HG03066 (cell line): Measurements from ENCODE around the gene OXNAD1.
"Not testable (repeated sequence)": the region's sequence is repeated elsewhere in the genome, so short reads cannot be mapped to it uniquely, and the experiment has no call there.

Experiments
- ATAC-seq: cut with Tn5 transposase; IDR thresholded peaks from one replicate; pipeline ENCODE4 v1.9.1; 2021; ENCODE audit warnings: low read depth; ENCODE audit not compliant: unreplicated experiment

Gene OXNAD1

DNA sequence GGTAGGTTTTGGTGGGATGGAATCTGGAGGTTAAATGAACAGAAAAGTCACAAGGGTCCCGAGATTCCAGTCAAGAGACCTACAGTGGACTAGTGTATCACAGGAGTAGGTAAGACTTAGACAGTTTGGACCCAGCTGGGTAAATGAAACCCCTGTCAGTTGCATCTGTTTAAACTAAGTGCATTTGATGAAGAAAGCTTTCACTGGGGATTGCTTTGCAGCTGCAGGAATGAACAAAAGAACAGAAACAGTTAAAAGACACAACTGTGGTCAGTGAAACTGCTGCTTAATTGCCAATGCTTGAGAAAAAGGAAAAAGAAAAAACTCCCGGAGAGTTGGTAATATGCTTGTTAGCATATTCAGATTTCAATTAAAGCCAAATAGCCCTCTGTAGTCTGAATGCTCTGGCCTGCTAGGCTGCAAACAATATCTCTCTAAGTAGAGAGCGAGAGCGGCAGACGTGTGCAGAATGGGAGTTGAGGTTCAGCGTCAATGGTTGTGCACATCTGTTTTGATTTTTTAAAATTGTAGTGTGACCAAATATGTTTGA lies 37.1 kb downstream of the OXNAD1 start:
- ATAC-seq = no peak

DNA sequence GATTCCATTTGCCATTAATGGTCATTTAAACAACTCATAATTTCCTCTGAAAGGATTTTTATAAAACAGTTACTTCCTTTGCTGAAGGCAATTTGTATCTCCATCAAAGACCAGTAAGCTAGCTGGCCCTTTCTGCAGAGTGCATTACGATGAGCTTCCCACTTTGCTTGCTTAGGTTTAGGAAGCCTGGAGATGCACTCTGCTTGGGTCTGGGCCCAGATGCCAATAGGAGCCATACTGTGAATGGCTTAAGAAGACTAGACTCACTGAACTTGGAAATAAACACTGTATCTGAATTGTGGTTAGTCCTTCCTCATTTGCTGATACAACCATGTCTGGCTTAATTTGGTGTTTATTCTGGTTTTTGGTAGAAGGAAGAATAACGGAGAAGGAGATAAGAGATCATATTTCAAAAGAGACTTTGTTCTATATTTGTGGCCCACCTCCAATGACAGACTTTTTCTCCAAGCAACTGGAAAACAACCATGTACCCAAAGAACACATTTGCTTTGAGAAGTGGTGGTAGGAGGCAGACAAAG lies 38.1 kb downstream of the OXNAD1 start:
- ATAC-seq = no peak

DNA sequence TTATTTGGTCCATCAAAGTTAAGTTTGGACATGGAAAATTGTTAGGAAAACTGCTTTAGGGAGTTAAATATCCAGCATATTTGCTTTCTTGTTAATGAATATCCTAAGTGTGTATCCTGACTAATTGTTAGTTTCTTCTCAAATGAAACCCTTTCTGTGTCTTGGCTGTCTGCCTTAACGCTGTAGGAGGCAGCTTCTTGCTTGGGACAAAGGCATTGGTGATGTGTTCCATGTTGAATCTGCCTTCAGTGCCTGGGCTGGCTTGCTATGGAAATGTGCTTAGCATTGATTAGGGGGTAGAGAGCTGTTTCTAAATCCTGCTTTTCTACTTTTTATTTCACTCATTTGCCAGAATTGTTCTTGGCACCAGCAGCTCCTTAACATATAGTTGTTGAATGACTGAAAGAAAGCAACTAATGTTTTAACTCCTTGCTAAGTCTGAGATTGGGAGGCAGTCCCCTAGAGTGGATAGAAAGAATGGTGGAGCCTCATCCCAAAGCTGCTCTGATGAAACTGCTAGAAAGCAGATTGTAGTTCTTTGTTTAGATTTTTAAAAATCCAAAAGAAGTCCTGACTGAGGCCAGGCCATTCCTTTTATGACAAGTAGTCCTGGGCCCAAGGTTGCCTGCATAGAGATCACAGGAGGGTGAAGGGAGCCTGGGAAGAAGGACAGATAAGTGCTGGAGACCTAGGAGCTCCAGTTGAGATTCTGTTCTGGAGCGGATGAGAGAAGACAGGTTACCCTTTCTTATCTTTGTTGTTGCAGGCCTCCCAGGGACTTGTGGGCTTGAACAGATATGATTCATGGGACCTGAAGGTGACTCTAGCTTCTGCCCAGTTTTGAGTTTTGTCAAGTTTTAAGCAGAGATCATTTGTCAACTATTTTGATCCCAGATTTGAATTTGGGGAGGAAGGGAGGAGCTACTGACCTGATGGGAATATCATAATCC lies 39.3 kb downstream of the OXNAD1 start:
- no peak for ATAC-seq

DNA sequence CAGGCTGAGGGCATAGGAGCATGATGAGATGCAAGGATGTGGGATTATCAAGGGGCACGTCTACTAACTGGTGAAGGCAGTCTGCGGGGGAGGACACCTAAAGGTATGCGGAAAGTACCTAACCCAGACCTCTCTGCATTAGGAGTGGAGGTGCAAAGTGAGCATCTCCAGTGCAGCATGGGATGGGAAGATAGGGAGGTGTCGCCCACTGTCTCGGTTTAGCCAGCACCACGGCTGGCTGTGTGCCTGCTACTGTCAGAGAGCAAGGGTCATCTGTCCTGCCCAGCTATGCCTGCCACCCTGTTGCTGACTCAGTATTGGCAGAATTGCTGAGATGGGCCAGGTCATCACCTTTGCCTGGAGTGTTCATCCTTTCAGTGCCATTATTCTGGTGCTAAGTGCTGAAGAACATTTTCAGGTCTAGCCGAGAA lies 40.1 kb downstream of the OXNAD1 start:
- no peak for ATAC-seq

DNA sequence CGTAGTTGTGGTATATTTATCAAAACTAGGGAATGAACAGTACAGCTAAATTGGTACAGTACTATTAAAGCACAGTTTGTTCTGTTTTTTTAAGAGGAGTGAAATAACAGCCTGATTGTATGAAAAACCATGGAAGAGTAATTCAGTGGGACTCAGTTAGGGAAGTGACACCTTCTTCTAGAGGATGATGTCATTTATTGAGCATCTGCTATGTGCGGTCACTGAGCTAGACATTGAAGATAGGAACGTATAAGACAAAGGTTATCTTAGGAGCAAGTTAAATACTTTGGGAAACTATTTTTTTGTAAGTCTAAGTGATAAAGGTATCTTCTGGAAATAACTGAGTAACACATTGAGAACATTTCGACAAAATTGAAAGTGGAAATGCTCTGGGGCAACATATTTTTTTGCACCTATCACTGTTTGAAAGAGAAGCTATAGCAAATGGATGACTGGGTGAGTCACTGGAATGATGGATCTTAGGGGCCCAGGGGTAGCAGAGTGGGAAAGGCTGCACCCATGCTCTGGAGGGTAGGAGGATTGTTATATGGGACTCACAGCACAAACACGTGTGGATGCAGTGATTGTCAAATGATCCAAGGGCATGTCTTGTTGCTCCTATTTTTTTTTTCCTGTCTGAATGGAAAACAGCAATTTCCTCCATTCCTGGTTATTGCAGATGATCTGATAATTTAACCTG lies 43.0 kb downstream of the OXNAD1 start:
- ATAC-seq = no peak

DNA sequence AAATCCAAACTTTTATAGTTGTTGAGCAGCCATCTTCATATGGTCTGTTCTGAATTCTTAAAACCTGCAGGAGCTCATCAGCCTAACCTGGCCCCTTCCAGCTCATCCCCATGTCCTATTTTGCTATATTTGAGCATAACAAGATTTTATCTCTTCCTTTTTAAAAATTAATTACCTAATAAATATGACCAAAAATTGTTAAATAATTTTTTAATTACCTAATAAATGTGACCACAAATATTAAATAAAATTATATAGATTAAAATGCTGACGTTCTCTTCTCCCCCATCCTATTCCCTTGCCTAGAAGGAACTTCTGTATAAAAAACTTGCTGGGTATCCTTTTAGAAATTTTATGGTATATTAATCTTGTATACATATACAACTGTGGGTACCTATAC lies 43.7 kb downstream of the OXNAD1 start:
- ATAC-seq = no peak

DNA sequence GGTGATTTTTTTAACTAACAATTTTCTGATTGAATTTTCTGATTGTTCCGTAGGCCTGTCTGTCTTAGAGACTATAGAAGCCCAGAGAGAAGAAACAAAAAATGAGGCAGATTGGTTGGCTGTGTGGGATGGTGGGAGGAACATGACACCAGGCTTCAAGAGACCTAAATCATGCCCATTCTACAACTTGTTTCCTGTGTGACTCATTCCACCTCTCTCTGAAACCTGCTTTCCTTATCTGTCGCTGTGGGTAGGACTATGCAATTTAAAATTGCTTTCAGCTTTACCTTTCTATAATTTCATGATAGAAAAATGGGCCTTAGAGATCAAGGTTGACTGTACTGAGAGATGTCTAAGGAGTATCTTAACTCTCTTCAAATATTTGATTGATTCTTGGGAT lies 44.5 kb downstream of the OXNAD1 start:
- peak; percentile 87 for ATAC-seq

DNA sequence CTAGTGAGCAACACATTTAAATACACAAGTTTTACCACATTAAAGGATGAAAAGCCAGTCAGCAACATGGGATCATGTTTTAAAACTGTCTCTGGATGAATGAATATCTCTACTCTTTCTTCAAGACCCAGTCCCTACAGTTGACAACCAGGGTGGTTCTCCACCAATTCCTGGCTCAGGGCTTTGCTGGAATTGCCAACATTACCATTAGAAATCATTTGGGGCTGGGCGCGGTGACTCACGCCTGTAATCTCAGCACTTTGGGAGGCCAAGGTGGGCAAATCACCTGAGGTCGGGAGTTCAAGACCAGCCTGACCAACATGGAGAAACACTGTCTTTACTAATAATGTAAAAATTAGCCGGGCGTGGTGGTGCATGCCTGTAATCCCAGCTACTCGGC lies 45.5 kb downstream of the OXNAD1 start:
- ATAC-seq = not testable (repeated sequence)

DNA sequence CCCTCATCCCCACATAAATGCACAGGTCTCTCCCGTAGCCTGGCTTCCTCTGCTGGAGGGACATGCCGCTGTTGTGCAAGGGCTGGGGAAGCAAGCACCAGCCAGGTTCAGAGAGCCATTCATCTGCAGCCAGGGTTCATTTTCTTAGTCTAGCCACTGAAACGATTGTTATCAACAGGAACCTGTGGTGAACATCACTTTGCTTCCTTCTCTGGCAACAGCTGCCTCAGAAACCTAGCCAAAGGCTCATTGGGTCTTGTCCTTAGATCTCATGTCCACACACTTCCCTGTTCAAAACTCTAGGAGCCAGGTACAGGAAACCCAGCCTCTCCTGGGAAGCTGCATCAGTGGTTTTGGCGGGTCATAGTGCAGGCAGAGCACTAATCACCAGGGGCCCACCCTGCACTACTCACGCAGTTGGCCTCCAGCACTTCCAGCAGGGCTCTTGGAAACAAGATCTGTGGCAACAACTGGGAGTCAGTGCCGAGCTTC lies 47.0 kb downstream of the OXNAD1 start:
- peak; percentile 60 for ATAC-seq

DNA sequence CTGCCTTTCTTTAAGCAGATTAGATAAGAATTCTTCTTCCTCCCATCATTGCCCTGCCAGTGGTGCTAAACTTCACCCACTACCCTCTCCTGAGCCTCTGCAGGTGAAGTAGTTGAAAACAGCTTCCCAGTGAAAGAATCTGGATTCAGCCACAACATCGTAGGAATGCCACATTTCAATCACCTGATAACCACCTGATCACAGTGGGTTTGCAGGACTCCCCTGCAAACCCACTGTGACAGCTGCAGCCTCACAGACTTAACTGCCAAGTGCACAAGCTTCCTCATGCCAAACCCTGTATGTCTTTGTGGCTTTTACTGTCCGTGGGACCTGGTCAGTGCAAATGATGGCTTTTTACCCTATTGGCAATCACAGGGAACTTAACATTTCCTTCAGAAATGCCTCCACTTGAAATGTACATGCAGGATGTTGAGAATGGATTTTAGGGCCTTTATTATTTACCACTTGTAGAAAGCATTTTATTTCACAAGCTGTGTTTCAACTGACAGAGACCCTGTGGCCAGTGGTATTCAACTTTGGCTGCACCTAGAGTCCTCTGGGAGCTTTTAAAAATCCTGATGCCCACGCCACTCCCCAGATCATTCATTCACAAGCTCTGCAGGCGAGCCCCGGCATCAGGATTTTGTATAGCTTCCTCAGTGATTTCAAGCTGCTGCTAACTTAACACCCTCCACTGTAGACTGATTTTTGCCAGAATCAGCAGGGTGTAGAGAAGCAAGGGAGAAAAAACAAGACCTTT lies 49.1 kb downstream of the OXNAD1 start:
- ATAC-seq = no peak

DNA sequence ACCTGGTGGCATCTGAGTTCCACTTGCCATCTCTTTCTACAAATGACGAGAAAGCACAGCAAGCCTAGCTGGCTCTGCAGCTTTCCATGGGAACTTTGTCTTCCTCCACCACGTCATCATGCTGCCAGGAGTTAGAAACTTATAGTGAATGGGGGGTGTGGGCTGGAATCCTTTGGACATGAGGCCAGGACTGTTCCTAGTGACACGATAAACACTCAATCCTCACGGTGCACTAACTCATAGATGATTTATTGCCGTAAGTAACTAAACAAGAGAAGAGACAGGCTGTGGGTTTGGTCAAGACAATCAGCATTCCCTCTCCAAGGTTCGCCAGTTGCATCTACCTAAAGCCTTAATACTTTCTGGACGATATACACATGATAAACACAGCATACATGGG lies 50.6 kb downstream of the OXNAD1 start:
- no peak for ATAC-seq

DNA sequence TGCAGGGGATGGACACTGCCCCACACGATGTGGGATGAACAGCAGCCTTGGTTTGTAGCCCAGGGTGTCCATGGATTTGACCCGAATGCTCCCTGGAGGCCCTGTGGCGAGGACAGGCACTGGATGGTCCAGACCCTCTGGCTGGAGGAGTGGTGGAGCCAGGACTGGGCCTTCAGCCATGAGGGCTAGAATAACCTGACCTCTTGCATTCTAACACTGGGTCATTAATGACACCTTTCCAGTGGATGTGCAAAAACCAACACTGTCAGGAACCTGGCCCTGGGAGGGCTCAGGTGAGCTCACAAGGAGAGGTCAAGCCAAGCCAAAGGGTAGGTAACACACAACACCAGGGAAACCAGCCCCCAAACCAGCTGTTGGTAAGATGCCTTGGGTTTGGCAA lies 51.4 kb downstream of the OXNAD1 start:
- no peak for ATAC-seq

DNA sequence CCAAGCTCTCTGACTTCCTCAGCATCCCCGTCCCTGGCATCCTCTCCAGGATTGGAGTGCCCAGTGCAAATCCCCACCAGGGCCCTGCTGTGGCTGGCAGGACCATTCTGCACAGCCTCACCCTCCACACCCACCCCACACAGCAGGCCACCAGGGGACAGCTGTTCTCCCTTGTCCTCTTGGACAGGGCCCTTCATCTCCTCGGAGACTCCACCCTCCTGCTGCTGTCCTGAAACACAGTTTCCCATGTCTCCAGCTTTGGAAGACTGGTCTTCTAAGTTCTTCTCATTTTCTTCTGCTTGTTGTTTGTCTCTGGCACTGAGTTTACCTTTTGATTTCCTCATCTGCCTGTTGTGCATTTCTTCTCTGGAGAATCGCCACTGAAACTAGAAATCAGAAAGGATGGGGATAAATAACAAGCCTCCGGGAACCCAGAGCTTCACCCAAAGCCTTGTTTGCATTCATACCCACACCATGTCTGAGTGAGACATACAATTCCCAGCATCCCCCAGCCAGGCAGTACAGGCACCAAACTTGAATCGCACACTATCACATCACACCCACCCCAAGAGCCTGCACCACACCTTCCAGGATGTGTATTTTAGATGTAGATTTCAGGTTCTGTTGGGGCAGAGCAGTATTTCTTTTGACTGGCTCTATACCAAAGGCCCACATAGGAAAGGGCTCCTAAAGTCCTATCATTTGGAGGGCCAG lies 52.0 kb downstream of the OXNAD1 start:
- no peak for ATAC-seq

DNA sequence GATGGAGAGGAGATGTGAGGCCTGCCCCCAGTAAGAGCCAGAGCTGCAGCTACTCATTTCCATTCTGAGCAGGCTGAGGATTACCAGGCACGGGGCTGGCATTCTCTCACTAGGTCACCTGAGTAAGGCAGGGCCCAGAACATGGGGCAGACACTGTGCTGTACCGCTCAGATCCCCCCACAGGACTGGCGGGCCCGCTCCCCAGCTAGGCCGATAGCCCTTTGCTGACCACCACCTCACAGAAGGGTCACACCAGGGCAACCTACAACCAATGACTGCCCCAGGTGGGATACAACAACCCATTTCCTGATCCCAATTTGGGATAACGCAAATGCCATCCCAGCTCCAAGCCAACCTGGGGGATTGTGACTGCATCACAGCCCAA lies 52.5 kb downstream of the OXNAD1 start:
- ATAC-seq = no peak

DNA sequence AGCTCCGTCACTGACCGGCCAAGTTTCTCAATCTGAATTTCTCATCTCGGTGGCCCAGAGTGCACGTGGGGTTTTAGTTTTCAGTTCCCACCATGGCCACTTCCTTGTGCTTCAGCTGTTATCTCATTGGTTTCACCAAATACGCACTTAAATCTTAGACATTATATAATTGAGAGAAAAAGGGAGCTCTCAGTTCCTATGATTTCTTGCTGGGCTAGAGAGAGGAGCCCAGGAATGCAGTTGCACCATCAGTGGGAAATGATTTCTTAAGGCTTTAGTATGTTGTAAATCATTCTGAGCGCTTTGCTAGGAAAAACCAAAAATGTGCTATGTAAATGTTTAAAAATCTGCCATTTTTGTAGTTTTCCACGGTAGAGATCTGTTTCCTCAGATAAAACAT lies 53.2 kb downstream of the OXNAD1 start:
- no peak for ATAC-seq

DNA sequence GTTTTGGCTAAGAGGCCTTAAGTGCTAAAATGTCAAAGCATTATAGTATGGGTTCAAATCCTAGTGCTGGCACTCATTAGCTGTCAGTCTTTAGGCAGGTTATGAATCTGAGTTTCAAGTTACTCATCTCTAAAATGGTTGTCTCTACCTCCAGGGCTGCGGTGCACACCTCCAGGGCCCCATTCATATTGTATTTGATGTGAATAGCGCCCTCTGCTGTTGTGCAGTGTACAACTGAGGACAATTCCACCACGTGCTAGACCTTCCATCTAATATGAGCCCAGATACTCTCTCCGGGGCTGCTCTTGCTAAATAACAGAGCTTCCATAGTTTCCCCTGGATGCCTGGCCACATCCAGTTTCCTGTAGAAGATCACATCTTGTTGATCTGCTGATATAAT lies 54.3 kb downstream of the OXNAD1 start:
- ATAC-seq = no peak

DNA sequence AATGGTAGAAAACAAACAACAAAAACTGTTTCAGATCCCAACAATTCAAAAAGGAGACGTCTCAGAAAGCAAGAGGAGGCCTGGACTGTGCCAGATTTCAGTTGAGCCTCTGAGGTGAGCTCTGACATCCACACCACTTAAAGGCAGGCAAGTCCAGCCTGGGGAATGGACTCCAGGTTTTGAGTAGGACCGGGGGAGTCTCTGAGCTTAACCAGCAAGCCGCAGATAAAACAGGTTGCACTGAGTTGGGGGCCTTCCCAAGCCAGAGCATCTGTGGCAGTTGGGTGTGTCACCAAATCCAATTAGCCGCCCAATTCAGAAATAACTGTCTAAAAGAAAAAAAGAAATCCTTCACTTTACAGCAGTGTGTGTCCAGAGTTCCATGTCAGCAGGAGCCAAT lies 54.7 kb downstream of the OXNAD1 start:
- no peak for ATAC-seq

DNA sequence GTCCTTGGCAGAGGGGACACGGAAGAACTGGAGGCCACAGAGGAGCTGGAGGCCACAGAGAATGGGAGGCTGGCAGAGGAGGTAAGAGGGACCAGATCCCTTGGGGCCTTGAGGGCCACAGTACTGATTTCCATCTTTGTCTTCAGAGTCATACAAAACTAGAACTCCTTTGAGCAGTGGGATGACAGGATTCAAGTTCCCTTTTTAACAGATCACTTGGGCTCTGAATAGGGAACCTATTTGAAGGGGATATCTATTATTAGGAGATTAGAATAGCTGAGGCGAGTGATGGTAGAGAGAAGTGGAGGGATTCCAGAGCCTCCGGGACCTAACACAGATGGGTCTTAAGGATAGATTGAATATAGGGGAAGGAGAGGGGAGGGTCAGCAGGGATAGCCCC lies 55.7 kb downstream of the OXNAD1 start:
- ATAC-seq = no peak

DNA sequence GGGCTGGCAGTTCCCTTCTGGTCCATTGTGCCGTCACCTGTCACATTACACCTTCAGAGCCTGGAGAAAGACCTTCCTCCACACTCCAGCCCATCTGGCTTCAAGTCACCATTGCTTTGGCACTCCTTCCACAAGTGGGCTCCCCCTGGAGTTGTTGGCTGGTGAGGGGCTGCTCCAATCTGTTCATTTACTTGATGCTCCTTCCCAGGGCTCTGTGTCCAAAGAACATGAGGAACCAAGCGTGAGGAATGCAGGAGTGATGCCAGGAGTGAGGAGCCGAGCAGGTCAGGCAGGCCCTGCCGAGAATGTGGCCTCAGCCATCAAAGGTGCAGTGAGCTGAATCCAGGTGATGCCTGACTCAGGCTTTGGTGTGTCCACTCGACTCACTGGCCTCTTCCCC lies 57.2 kb downstream of the OXNAD1 start:
- ATAC-seq = no peak

DNA sequence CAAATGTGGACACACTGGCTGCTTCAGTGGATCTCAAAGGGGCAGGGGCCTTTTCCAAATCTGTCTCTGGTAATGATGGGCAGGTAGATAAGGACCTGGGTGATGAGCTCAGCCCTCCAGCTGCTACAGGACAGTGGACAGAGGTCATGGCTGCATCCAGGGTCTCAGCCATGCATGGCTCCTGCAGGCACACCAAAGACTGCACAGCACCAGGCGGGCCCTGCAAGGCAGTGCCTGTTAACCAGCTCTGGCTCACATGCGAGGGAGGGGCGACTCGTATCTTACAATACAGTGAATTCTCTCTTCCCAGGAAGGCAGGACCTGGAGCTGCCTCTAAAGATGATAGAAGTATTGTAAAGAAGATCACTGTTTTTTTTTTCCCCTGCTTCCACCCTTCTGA lies 58.7 kb downstream of the OXNAD1 start:
- no peak for ATAC-seq
